H9 (cell line): ENCODE data around the gene PLA2G15. TPM values are rescaled to one million over a fixed set of nuclear protein-coding genes. Genes with fewer than 3 reads are reported as not detected.
A peak's percentile ranks its signal among the peaks of the same experiment; 100 is the strongest.

Source experiments
- DNase-seq: peaks from one replicate; pipeline ENCODE4 v3.0.0-alpha.2; 2017
- H2AFZ ChIP-seq: one replicate; pipeline ENCODE4 v1.6.1; 2013; ENCODE audit warnings: mild to moderate bottlenecking, low read length, control low read depth, moderate library complexity
- H2AK5ac ChIP-seq: 2 replicates; pipeline ENCODE4 v1.6.1; 2013; ENCODE audit warnings: low read length, control low read depth, mixed read lengths; ENCODE audit not compliant: insufficient read length
- H2BK120ac ChIP-seq: one replicate; pipeline ENCODE4 v1.6.1; 2013; ENCODE audit warnings: low read depth, mild to moderate bottlenecking, low read length, control low read depth, inconsistent platforms; ENCODE audit not compliant: poor library complexity, severe bottlenecking
- H2BK12ac ChIP-seq: 2 replicates; pipeline ENCODE4 v1.6.1; 2013; ENCODE audit warnings: low read length, control low read depth, mixed read lengths, low read depth; ENCODE audit not compliant: insufficient read length
- H2BK15ac ChIP-seq: 2 replicates; pipeline ENCODE4 v1.6.1; 2013; ENCODE audit warnings: low read depth, low read length, control low read depth
- H2BK20ac ChIP-seq: one replicate; pipeline ENCODE4 v1.6.1; 2013; ENCODE audit warnings: low read depth, mild to moderate bottlenecking, low read length, control low read depth, inconsistent platforms; ENCODE audit not compliant: poor library complexity, severe bottlenecking
- H2BK5ac ChIP-seq: 2 replicates; pipeline ENCODE4 v1.6.1; 2013; ENCODE audit warnings: low read length, control low read depth, mixed read lengths; ENCODE audit not compliant: insufficient read length
- H3K14ac ChIP-seq: 2 replicates; pipeline ENCODE4 v1.6.1; 2013; ENCODE audit warnings: low read length, control low read depth; ENCODE audit not compliant: insufficient read depth
- H3K18ac ChIP-seq: 2 replicates; pipeline ENCODE4 v1.6.1; 2013; ENCODE audit warnings: low read depth, mild to moderate bottlenecking, mixed read lengths, low read length, control low read depth; ENCODE audit not compliant: insufficient read length
- H3K23ac ChIP-seq: 2 replicates; pipeline ENCODE4 v1.6.1; 2013; ENCODE audit warnings: low read length, control low read depth, mixed read lengths, low read depth; ENCODE audit not compliant: insufficient read length
- H3K23me2 ChIP-seq: 2 replicates; pipeline ENCODE4 v1.6.1; 2013; ENCODE audit warnings: low read depth, mild to moderate bottlenecking, mixed read lengths, low read length, control low read depth; ENCODE audit not compliant: insufficient read length, poor library complexity, severe bottlenecking
- H3K27ac ChIP-seq: 2 replicates; pipeline ENCODE4 v1.5.1; 2013; ENCODE audit warnings: low read length, control low read depth, mixed read lengths, low read depth; ENCODE audit not compliant: insufficient read length
- H3K27me3 ChIP-seq: 2 replicates; pipeline ENCODE4 v1.6.1; 2013; ENCODE audit warnings: low read length, control low read depth, inconsistent platforms; ENCODE audit not compliant: insufficient read depth
- H3K4ac ChIP-seq: 2 replicates; pipeline ENCODE4 v1.6.1; 2013; ENCODE audit warnings: low read depth, mild to moderate bottlenecking, control low read depth, inconsistent platforms, low read length, moderate library complexity
- H3K4me1 ChIP-seq: 2 replicates; pipeline ENCODE4 v1.6.1; 2013; ENCODE audit warnings: low read length, control low read depth, inconsistent platforms; ENCODE audit not compliant: insufficient read depth
- H3K4me2 ChIP-seq: 2 replicates; pipeline ENCODE4 v1.6.1; 2013; ENCODE audit warnings: low read length, control low read depth, mixed read lengths; ENCODE audit not compliant: insufficient read length, insufficient read depth
- H3K56ac ChIP-seq: 2 replicates; pipeline ENCODE4 v1.6.1; 2013; ENCODE audit warnings: low read depth, mild to moderate bottlenecking, mixed read lengths, low read length, control low read depth; ENCODE audit not compliant: insufficient read length
- H3K79me1 ChIP-seq: 2 replicates; pipeline ENCODE4 v1.6.1; 2013; ENCODE audit warnings: low read depth, mild to moderate bottlenecking, moderate library complexity, low read length, control low read depth, inconsistent platforms; ENCODE audit not compliant: insufficient read depth, poor library complexity, severe bottlenecking
- H3K79me2 ChIP-seq: 2 replicates; pipeline ENCODE4 v1.6.1; 2013; ENCODE audit warnings: low read length, control low read depth, inconsistent platforms; ENCODE audit not compliant: insufficient read depth
- H3K9ac ChIP-seq: 2 replicates; pipeline ENCODE4 v1.6.1; 2013; ENCODE audit warnings: low read length, control low read depth, mixed read lengths; ENCODE audit not compliant: insufficient read length; ENCODE audit errors: extremely low read depth
- H3K9me3 ChIP-seq: one replicate; pipeline ENCODE4 v1.6.1; 2013; ENCODE audit warnings: low read depth, low read length, inconsistent platforms; ENCODE audit not compliant: control insufficient read depth
- H3T11ph ChIP-seq: one replicate; pipeline ENCODE4 v1.6.1; 2013; ENCODE audit warnings: mild to moderate bottlenecking, low read length, control low read depth, inconsistent platforms
- H4K20me1 ChIP-seq: one replicate; pipeline ENCODE4 v1.6.1; 2013; ENCODE audit not compliant: control insufficient read depth, insufficient read length, insufficient read depth
- H4K5ac ChIP-seq: 2 replicates; pipeline ENCODE4 v1.6.1; 2013; ENCODE audit warnings: low read depth, mild to moderate bottlenecking, mixed read lengths, low read length, control low read depth; ENCODE audit not compliant: insufficient read length
- H4K8ac ChIP-seq: replicated peaks from 2 replicates; pipeline ENCODE4 v1.6.1; 2013; ENCODE audit warnings: low read length, control low read depth, mixed read lengths, low read depth; ENCODE audit not compliant: insufficient read length
- H4K91ac ChIP-seq: 2 replicates; pipeline ENCODE4 v1.6.1; 2013; ENCODE audit warnings: low read depth, mild to moderate bottlenecking, moderate library complexity, mixed read lengths, low read length, control low read depth; ENCODE audit not compliant: insufficient read length
- H3K27ac Mint-ChIP-seq, 3 experiments: 2 replicates in 2 of 3; 3 replicates in 1 of 3; pipeline ENCODE4 v1.8.0; 2020 to 2021; ENCODE audit warnings: mixed read lengths in 3 of 3, mild to moderate bottlenecking in 1 of 3, moderate library complexity in 1 of 3
- H3K27me3 Mint-ChIP-seq: 2 replicates; pipeline ENCODE4 v1.8.0; 2021; ENCODE audit warnings: low read depth, mild to moderate bottlenecking, moderate library complexity, mixed read lengths
- H3K36me3 Mint-ChIP-seq, 3 experiments: 2 replicates in 2 of 3; 3 replicates in 1 of 3; pipeline ENCODE4 v1.8.0; 2020 to 2021; ENCODE audit warnings: low read depth in 3 of 3, mixed read lengths in 3 of 3; ENCODE audit not compliant: insufficient read depth in 1 of 3
- H3K4me1 Mint-ChIP-seq, 2 experiments: 2 replicates each; pipeline ENCODE4 v1.8.0; 2020; ENCODE audit warnings: mixed read lengths in 2 of 2
- H3K4me3 Mint-ChIP-seq, 2 experiments: 2 replicates in 1 of 2; 3 replicates in 1 of 2; pipeline ENCODE4 v1.8.0; 2020 to 2021; ENCODE audit warnings: mild to moderate bottlenecking in 2 of 2, mixed read lengths in 2 of 2, moderate library complexity in 1 of 2
- H3K9me3 Mint-ChIP-seq, 2 experiments: 2 replicates in 1 of 2; 3 replicates in 1 of 2; pipeline ENCODE4 v1.8.0; 2020; ENCODE audit warnings: mild to moderate bottlenecking in 2 of 2, mixed read lengths in 2 of 2, moderate library complexity in 1 of 2
- WGBS: extraction: QIAGEN DNeasy Blood & Tissue Kit; methylation state at CpG from one replicate; pipeline ENCODE4 v1.1.7; 2013; ENCODE audit warnings: missing lambda C conversion rate, low lambda C conversion rate, mixed read lengths; ENCODE audit not compliant: insufficient read length; ENCODE audit errors: extremely low coverage; 5-methylcytosine and 5-hydroxymethylcytosine counted together
- total RNA-seq: library from RNA; stranded (reverse); gene quantifications from 2 replicates; pipeline ENCODE4 v1.2.1, GENCODE V29; 2021
- TF ChIP-seq, protein P1 (sequence below): fragments of 200-600 bp; sonication (generic); conservative IDR thresholded peaks from 3 replicates; pipeline ENCODE4 v1.8.0; 2021; ENCODE audit warnings: antibody characterized with exemption, mild to moderate bottlenecking

PLA2G15 gene
- total RNA-seq, 1 experiment from 2014 or later: 11.0 TPM

DNA sequence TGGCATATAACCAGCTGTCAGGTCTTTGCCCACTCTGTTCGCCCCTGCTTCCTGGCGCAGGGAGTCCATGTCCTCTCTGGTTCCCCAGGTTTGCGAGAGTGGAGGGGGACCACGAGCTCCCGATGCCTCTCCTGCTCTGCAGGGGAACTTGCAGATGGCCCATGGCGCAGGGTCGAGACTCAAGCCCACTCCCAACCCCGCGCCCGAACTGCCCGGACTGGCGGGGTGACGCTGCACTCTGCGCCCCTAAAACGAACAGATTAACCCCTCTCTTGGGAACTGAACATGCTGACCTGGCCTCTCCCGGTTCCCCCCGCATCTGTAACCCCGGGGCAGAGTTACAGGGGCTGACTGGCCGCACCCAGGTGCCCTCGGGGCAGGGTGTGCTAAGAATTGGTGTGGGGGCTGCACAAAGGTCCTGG lies 681 bp upstream of the PLA2G15 start:
- Histone ChIP-seq H3K27me3 (no peaks in the 10 kb centered on the region; the same call in 1 of the 2 replicates), H2BK12ac (no peak overlapping the region), H2BK5ac (no peak overlapping the region), H4K8ac (no peak overlapping the region), H3K4me2 (peak overlapping the region; percentile 49), H2AK5ac (no peak overlapping the region), H3K56ac (no peak overlapping the region), H2BK120ac (no peak overlapping the region), H4K91ac (no peak overlapping the region), H2AFZ (no peak overlapping the region), H3K4me1 (no peaks in the 10 kb centered on the region), H3K27ac (no peak overlapping the region), H3K18ac (no peak overlapping the region), H3K4ac (no peak overlapping the region), H3K9me3 (no peaks in the 10 kb centered on the region), H3T11ph (no peak overlapping the region), H3K23me2 (peaks cover 16% of the 10 kb centered on the region), H3K14ac (no peak overlapping the region), H4K5ac (no peak overlapping the region), H2BK15ac (no peak overlapping the region), H3K79me1 (no peaks in the 10 kb centered on the region), H3K9ac (no peak overlapping the region), H4K20me1 (no peaks in the 10 kb centered on the region), H2BK20ac (no peak overlapping the region), H3K79me2 (no peaks in the 10 kb centered on the region), H3K23ac (no peak overlapping the region)
- peaks cover 19 to 20% of the 10 kb centered on the region in 2 experiments for H3K4me1 Mint-ChIP-seq
- H3K27me3 Mint-ChIP-seq: peaks cover 20% of the 10 kb centered on the region
- H3K4me3 Mint-ChIP-seq: peak overlapping the region; percentile 88 to 93
- H3K36me3 Mint-ChIP-seq: peaks cover 0 to 4% (median 3%) of the 10 kb centered on the region in 3 experiments; a peak in 3 of 7 replicates
- TF ChIP-seq, protein P1, sequence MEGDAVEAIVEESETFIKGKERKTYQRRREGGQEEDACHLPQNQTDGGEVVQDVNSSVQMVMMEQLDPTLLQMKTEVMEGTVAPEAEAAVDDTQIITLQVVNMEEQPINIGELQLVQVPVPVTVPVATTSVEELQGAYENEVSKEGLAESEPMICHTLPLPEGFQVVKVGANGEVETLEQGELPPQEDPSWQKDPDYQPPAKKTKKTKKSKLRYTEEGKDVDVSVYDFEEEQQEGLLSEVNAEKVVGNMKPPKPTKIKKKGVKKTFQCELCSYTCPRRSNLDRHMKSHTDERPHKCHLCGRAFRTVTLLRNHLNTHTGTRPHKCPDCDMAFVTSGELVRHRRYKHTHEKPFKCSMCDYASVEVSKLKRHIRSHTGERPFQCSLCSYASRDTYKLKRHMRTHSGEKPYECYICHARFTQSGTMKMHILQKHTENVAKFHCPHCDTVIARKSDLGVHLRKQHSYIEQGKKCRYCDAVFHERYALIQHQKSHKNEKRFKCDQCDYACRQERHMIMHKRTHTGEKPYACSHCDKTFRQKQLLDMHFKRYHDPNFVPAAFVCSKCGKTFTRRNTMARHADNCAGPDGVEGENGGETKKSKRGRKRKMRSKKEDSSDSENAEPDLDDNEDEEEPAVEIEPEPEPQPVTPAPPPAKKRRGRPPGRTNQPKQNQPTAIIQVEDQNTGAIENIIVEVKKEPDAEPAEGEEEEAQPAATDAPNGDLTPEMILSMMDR: no peak
- no peaks in the 10 kb centered on the region for H3K9me3 Mint-ChIP-seq
- H3K27ac Mint-ChIP-seq: no peak overlapping the region
- WGBS: no CpG with 5 or more reads among the region's 20 CpGs
- no peak for DNase-seq
